ENCODE results near the gene ARHGEF7. TPM values are rescaled to one million over a fixed set of nuclear protein-coding genes. Genes with fewer than 3 reads are reported as not detected.
"Not testable (repeated sequence)": the region's sequence is repeated elsewhere in the genome, so short reads cannot be mapped to it uniquely, and the experiment has no call there.

Gene ARHGEF7
- polyA plus RNA-seq, 3 donors from 2014 or later, result 7.8 to 16.4 (median 7.9) TPM

GRCh38 chr13:111187960-111188541, 72.9 kb downstream of the ARHGEF7 start:
- no peak for DNase-seq
- Mint-ChIP-seq H3K4me1 (peaks cover 90 to 99% of the 10 kb centered on the region in 2 donors), H3K36me3 (no peaks in the 10 kb centered on the region), H3K4me3 (peak overlapping the region in 4 of 5 donors; percentile 9 to 87 (median 79)), H3K9me3 (no peaks in the 10 kb centered on the region), H3K27ac (peak overlapping the region; percentile 62 to 98 (median 88)), H3K27me3 (ENCODE audit: low read depth in 3 of 3) (peaks cover 20 to 30% (median 24%) of the 10 kb centered on the region in 3 donors)

- Mint-ChIP-seq H3K27me3 (ENCODE audit: low read depth in 3 of 3) (peaks cover 16 to 26% (median 22%) of the 10 kb centered on the region in 3 donors), H3K4me3 (peak overlapping the region; percentile 40 to 87 (median 75)), H3K27ac (peak overlapping the region; percentile 73 to 98 (median 90)), H3K4me1 (peaks cover 88 to 98% of the 10 kb centered on the region in 2 donors)
- peak; percentile 81 to 87 (median 83) for DNase-seq
- H3K36me3 Mint-ChIP-seq, H3K9me3 Mint-ChIP-seq: not testable (repeated sequence)
These were observed 74.0 kb downstream of the ARHGEF7 start for GRCh38 chr13:111189064-111189505.

GRCh38 chr13:111189516-111189915, 74.4 kb downstream of the ARHGEF7 start:
- Mint-ChIP-seq H3K27me3 (ENCODE audit: low read depth in 3 of 3) (peaks cover 16 to 22% (median 19%) of the 10 kb centered on the region in 3 donors), H3K4me3 (peak overlapping the region; percentile 40 to 87 (median 75)), H3K4me1 (peaks cover 84 to 98% of the 10 kb centered on the region in 2 donors), H3K27ac (peak overlapping the region; percentile 73 to 98 (median 90))
- DNase-seq, H3K9me3 Mint-ChIP-seq, H3K36me3 Mint-ChIP-seq: not testable (repeated sequence)

- H3K4me1 Mint-ChIP-seq, result peaks cover 50 to 92% of the 10 kb centered on the region in 2 donors
- peaks cover 9 to 12% (median 9%) of the 10 kb centered on the region in 3 donors for H3K36me3 Mint-ChIP-seq
These were observed 78.1 kb downstream of the ARHGEF7 start for GRCh38 chr13:111193223-111193622.

GRCh38 chr13:111194651-111195050, 79.5 kb downstream of the ARHGEF7 start:
- H3K27ac Mint-ChIP-seq, result peak overlapping the region in 1 of 6 donors; percentile 26
- H3K36me3 Mint-ChIP-seq, result peaks cover 13 to 22% (median 18%) of the 10 kb centered on the region in 3 donors
- not testable (repeated sequence) for H3K27me3 Mint-ChIP-seq (ENCODE audit: low read depth in 3 of 3); H3K9me3 Mint-ChIP-seq; H3K4me3 Mint-ChIP-seq; DNase-seq
- H3K4me1 Mint-ChIP-seq, result peaks cover 43 to 92% of the 10 kb centered on the region in 2 donors

More at GRCh38 chr13:111193223-111193622, 78.1 kb downstream of the ARHGEF7 start:
- not testable (repeated sequence) for H3K9me3 Mint-ChIP-seq, DNase-seq, H3K4me3 Mint-ChIP-seq
- peak overlapping the region in 3 of 6 donors; percentile 57 to 75 (median 70) for H3K27ac Mint-ChIP-seq
- H3K27me3 Mint-ChIP-seq (ENCODE audit: low read depth in 3 of 3), result peaks cover 6 to 16% (median 14%) of the 10 kb centered on the region in 3 donors

- Mint-ChIP-seq H3K4me1 (peaks cover 53 to 93% of the 10 kb centered on the region in 2 donors), H3K27ac (peak overlapping the region in 1 of 6 donors; percentile 56), H3K36me3 (peaks cover 13 to 28% (median 23%) of the 10 kb centered on the region in 3 donors)
- not testable (repeated sequence) for DNase-seq; H3K9me3 Mint-ChIP-seq; H3K4me3 Mint-ChIP-seq; H3K27me3 Mint-ChIP-seq (ENCODE audit: low read depth in 3 of 3)
These were observed 83.7 kb downstream of the ARHGEF7 start for GRCh38 chr13:111198732-111199378.

- Mint-ChIP-seq H3K4me3 (peak overlapping the region in 3 of 5 donors; percentile 1 to 9 (median 8)), H3K36me3 (peaks cover 13 to 26% (median 25%) of the 10 kb centered on the region in 3 donors), H3K27me3 (ENCODE audit: low read depth in 3 of 3) (peaks cover 0 to 2% (median 1%) of the 10 kb centered on the region in 3 donors), H3K27ac (peak overlapping the region in 5 of 6 donors; percentile 11 to 49 (median 18)), H3K4me1 (peaks cover 66 to 97% of the 10 kb centered on the region in 2 donors), H3K9me3 (no peaks in the 10 kb centered on the region)
- no peak for DNase-seq
These were observed 86.3 kb downstream of the ARHGEF7 start for GRCh38 chr13:111201304-111201940.

GRCh38 chr13:111202156-111202621, 87.1 kb downstream of the ARHGEF7 start:
- no peak for DNase-seq
- Mint-ChIP-seq H3K27ac (peak overlapping the region in 4 of 6 donors; percentile 11 to 80 (median 76)), H3K9me3 (no peaks in the 10 kb centered on the region), H3K27me3 (ENCODE audit: low read depth in 3 of 3) (peaks cover 0 to 2% (median 1%) of the 10 kb centered on the region in 3 donors), H3K4me1 (peaks cover 66 to 90% of the 10 kb centered on the region in 2 donors), H3K4me3 (peak overlapping the region; percentile 9 to 59 (median 21)), H3K36me3 (peaks cover 10 to 26% (median 22%) of the 10 kb centered on the region in 3 donors)

- peaks cover 0 to 2% (median 1%) of the 10 kb centered on the region in 3 donors for H3K27me3 Mint-ChIP-seq (ENCODE audit: low read depth in 3 of 3)
- peaks cover 5 to 27% (median 17%) of the 10 kb centered on the region in 3 donors for H3K36me3 Mint-ChIP-seq
- DNase-seq, result no peak
- no peaks in the 10 kb centered on the region for H3K9me3 Mint-ChIP-seq
- H3K4me3 Mint-ChIP-seq, result peak overlapping the region; percentile 21 to 62 (median 42)
- peaks cover 67 to 90% of the 10 kb centered on the region in 2 donors for H3K4me1 Mint-ChIP-seq
- peak overlapping the region in 5 of 6 donors; percentile 39 to 80 (median 74) for H3K27ac Mint-ChIP-seq
These were observed 87.6 kb downstream of the ARHGEF7 start for GRCh38 chr13:111202745-111203144.

- peaks cover 0 to 19% (median 9%) of the 10 kb centered on the region in 3 donors for H3K36me3 Mint-ChIP-seq
- peak overlapping the region; percentile 33 to 90 (median 76) for H3K27ac Mint-ChIP-seq
- peaks cover 0 to 1% (median 0%) of the 10 kb centered on the region in 3 donors for H3K27me3 Mint-ChIP-seq (ENCODE audit: low read depth in 3 of 3)
- peaks cover 69 to 92% of the 10 kb centered on the region in 2 donors for H3K4me1 Mint-ChIP-seq
- H3K9me3 Mint-ChIP-seq, result no peaks in the 10 kb centered on the region
- DNase-seq, result no peak
- H3K4me3 Mint-ChIP-seq, result peak overlapping the region; percentile 24 to 57 (median 44)
These were observed 88.8 kb downstream of the ARHGEF7 start for GRCh38 chr13:111203736-111204389.

- Mint-ChIP-seq H3K9me3 (no peaks in the 10 kb centered on the region), H3K27ac (peak overlapping the region in 5 of 6 donors; percentile 61 to 80 (median 71)), H3K4me1 (peaks cover 66 to 92% of the 10 kb centered on the region in 2 donors), H3K27me3 (ENCODE audit: low read depth in 3 of 3) (peaks cover 0 to 1% (median 0%) of the 10 kb centered on the region in 3 donors), H3K4me3 (peak overlapping the region; percentile 5 to 57 (median 44)), H3K36me3 (peaks cover 0 to 15% (median 6%) of the 10 kb centered on the region in 3 donors)
- DNase-seq, result no peak
These were observed 89.5 kb downstream of the ARHGEF7 start for GRCh38 chr13:111204438-111205177.

- peaks cover 0 to 10% (median 0%) of the 10 kb centered on the region in 3 donors for H3K36me3 Mint-ChIP-seq
- peak overlapping the region in 1 of 6 donors; percentile 49 for H3K27ac Mint-ChIP-seq
- DNase-seq, result no peak
- no peaks in the 10 kb centered on the region for H3K9me3 Mint-ChIP-seq
- peaks cover 60 to 92% of the 10 kb centered on the region in 2 donors for H3K4me1 Mint-ChIP-seq
- H3K4me3 Mint-ChIP-seq, result no peak overlapping the region
- H3K27me3 Mint-ChIP-seq (ENCODE audit: low read depth in 3 of 3), result peaks cover 0 to 1% (median 0%) of the 10 kb centered on the region in 3 donors
These were observed 91.0 kb downstream of the ARHGEF7 start for GRCh38 chr13:111206148-111206547.
